Activated CD4-positive, alpha-beta T cell treated with anti-CD3 and anti-CD28 coated beads, Interleukin-2, amount 50 U/mL, for 24 hours (primary cell): ENCODE measurements around the gene FAM111A.

Experiments used
- DNase-seq, 2 donors: peaks; one replicate each; pipeline ENCODE4 v3.0.0-alpha.2; 2020; ENCODE audit warnings: low read depth in 1 of 2, low spot score in 1 of 2

Gene FAM111A

GRCh38 chr11:59199546-59200422, 57.1 kb downstream of the FAM111A start:
- DNase-seq, result peak in 1 of 2 donors; percentile 40

- DNase-seq, result no peak
Observed at GRCh38 chr11:59200423-59200746, 57.7 kb downstream of the FAM111A start.

- no peak for DNase-seq
Observed at GRCh38 chr11:59201353-59201752, 58.7 kb downstream of the FAM111A start.
